HEK293 (cell line): ENCODE data around the gene PYGO2.

Experiments used
- CTCF ChIA-PET: fragments of 350-600 bp; formaldehyde crosslinking; extraction: SDS; loops from one replicate; lab custom pipeline; 2021; ENCODE audit warnings: antibody characterized with exemption; lab: Yijun Ruan, JAX
- POLR2A ChIA-PET: fragments of 300-600 bp; formaldehyde crosslinking; extraction: SDS; loops from one replicate; lab custom pipeline; 2020; ENCODE audit warnings: antibody characterized with exemption, inconsistent platforms; lab: Yijun Ruan, JAX
- H3K27ac ChIP-seq: fragments of 200-500 bp; sonication (Bioruptor generic); 2 replicates; pipeline ENCODE4 v1.5.1; 2014; ENCODE audit warnings: low read depth, low read length, control low read depth, inconsistent platforms; ENCODE audit errors: extremely low read depth
- H3K36me3 ChIP-seq, 2 experiments: fragments of 200-500 bp in 1 of 2; sonication (Bioruptor generic) in 1 of 2; 1 replicate in 1 of 2; 2 replicates in 1 of 2; pipeline ENCODE4 v1.5.1; 2014 to 2017; ENCODE audit warnings: inconsistent platforms in 2 of 2, low read length in 2 of 2; ENCODE audit not compliant: control insufficient read depth in 2 of 2, insufficient read depth in 1 of 2
- H3K4me1 ChIP-seq: fragments of 200-500 bp; sonication (Bioruptor generic); 2 replicates; pipeline ENCODE4 v1.5.1; 2014; ENCODE audit warnings: mild to moderate bottlenecking, low read length, inconsistent platforms; ENCODE audit not compliant: control insufficient read depth, insufficient read depth
- H3K4me3 ChIP-seq: 2 replicates; pipeline ENCODE4 v1.5.1; 2011; ENCODE audit warnings: low read depth, mild to moderate bottlenecking, control low read depth, low read length, moderate library complexity
- H3K9me3 ChIP-seq: fragments of 200-500 bp; sonication (Bioruptor generic); 2 replicates; pipeline ENCODE4 v1.5.1; 2014; ENCODE audit warnings: low read depth, low read length, inconsistent platforms; ENCODE audit not compliant: control insufficient read depth, insufficient read depth
- BCL11A ChIP-seq: fragments of 450-650 bp; formaldehyde crosslinking; IDR thresholded peaks from 2 replicates; pipeline ENCODE4 v1.5.1; 2016; ENCODE audit warnings: low read depth, missing biosample characterization, missing genetic modification characterization
- EGR2 ChIP-seq: fragments of 450-650 bp; formaldehyde crosslinking; IDR thresholded peaks from 2 replicates; pipeline ENCODE4 v1.5.1; 2016; ENCODE audit warnings: low read depth, missing biosample characterization, missing genetic modification characterization
- GLIS2 ChIP-seq: fragments of 450-650 bp; formaldehyde crosslinking; IDR thresholded peaks from 2 replicates; pipeline ENCODE4 v1.5.1; 2016; ENCODE audit warnings: missing biosample characterization, missing genetic modification characterization
- KLF16 ChIP-seq: fragments of 450-650 bp; formaldehyde crosslinking; IDR thresholded peaks from 2 replicates; pipeline ENCODE4 v1.5.1; 2017; ENCODE audit warnings: missing biosample characterization, missing genetic modification characterization
- PRDM1 ChIP-seq: fragments of 450-650 bp; formaldehyde crosslinking; IDR thresholded peaks from 2 replicates; pipeline ENCODE4; 2016; ENCODE audit warnings: missing biosample characterization, missing genetic modification characterization
- PRDM10 ChIP-seq: fragments of 450-650 bp; formaldehyde crosslinking; IDR thresholded peaks from 2 replicates; pipeline ENCODE4 v1.5.1; 2016; ENCODE audit warnings: missing biosample characterization, missing genetic modification characterization
- SP2 ChIP-seq: fragments of 450-650 bp; formaldehyde crosslinking; IDR thresholded peaks from 2 replicates; pipeline ENCODE4 v1.5.1; 2016; ENCODE audit warnings: missing biosample characterization, missing genetic modification characterization
- SP3 ChIP-seq: fragments of 450-650 bp; formaldehyde crosslinking; IDR thresholded peaks from 2 replicates; pipeline ENCODE4 v1.5.1; 2016; ENCODE audit warnings: missing biosample characterization, missing genetic modification characterization
- ZBTB1 ChIP-seq: fragments of 450-650 bp; formaldehyde crosslinking; IDR thresholded peaks from 2 replicates; pipeline ENCODE4 v1.5.1; 2016; ENCODE audit warnings: missing biosample characterization, missing genetic modification characterization
- ZBTB21 ChIP-seq: fragments of 450-650 bp; formaldehyde crosslinking; IDR thresholded peaks from 2 replicates; pipeline ENCODE4 v1.5.1; 2017; ENCODE audit warnings: missing biosample characterization, missing genetic modification characterization
- ZFHX2 ChIP-seq: fragments of 450-650 bp; formaldehyde crosslinking; conservative IDR thresholded peaks from 2 replicates; pipeline ENCODE4 v1.5.1; 2016; ENCODE audit warnings: missing biosample characterization, missing genetic modification characterization
- ZFP3 ChIP-seq: fragments of 450-650 bp; formaldehyde crosslinking; IDR thresholded peaks from 2 replicates; pipeline ENCODE4 v1.5.1; 2016; ENCODE audit warnings: low read depth, missing biosample characterization, missing genetic modification characterization
- ZNF112 ChIP-seq: fragments of 450-650 bp; formaldehyde crosslinking; IDR thresholded peaks from 2 replicates; pipeline ENCODE4 v1.5.0; 2017; ENCODE audit warnings: missing biosample characterization, missing genetic modification characterization
- ZNF121 ChIP-seq: fragments of 450-650 bp; formaldehyde crosslinking; IDR thresholded peaks from 2 replicates; pipeline ENCODE4 v1.5.1; 2016; ENCODE audit warnings: missing biosample characterization, missing genetic modification characterization
- ZNF174 ChIP-seq: fragments of 450-650 bp; formaldehyde crosslinking; IDR thresholded peaks from 2 replicates; pipeline ENCODE4 v1.5.0; 2017; ENCODE audit warnings: missing biosample characterization, mild to moderate bottlenecking, missing genetic modification characterization
- ZNF404 ChIP-seq: fragments of 450-650 bp; formaldehyde crosslinking; IDR thresholded peaks from 2 replicates; pipeline ENCODE4 v1.5.1; 2017; ENCODE audit warnings: missing biosample characterization, missing genetic modification characterization
- ZNF514 ChIP-seq: fragments of 450-650 bp; formaldehyde crosslinking; IDR thresholded peaks from 2 replicates; pipeline ENCODE4 v1.5.1; 2016; ENCODE audit warnings: missing biosample characterization, missing genetic modification characterization
- ZNF549 ChIP-seq: fragments of 450-650 bp; IDR thresholded peaks from 2 replicates; pipeline ENCODE4 v1.5.1; 2018; ENCODE audit warnings: missing biosample characterization, missing genetic modification characterization, mild to moderate bottlenecking, inconsistent platforms, moderate library complexity
- ZNF585B ChIP-seq: fragments of 450-650 bp; formaldehyde crosslinking; IDR thresholded peaks from 2 replicates; pipeline ENCODE4 v1.5.1; 2016; ENCODE audit warnings: missing biosample characterization, missing genetic modification characterization
- ZNF654 ChIP-seq: fragments of 450-650 bp; formaldehyde crosslinking; IDR thresholded peaks from 2 replicates; pipeline ENCODE4 v1.5.1; 2016; ENCODE audit warnings: low read depth, missing biosample characterization, missing genetic modification characterization
- ZNF76 ChIP-seq: fragments of 450-650 bp; formaldehyde crosslinking; IDR thresholded peaks from 2 replicates; pipeline ENCODE4; 2016; ENCODE audit warnings: low read depth, missing biosample characterization, missing genetic modification characterization, borderline replicate concordance
- ZNF776 ChIP-seq: fragments of 450-650 bp; formaldehyde crosslinking; IDR thresholded peaks from 2 replicates; pipeline ENCODE4 v1.5.0; 2017; ENCODE audit warnings: missing biosample characterization, missing genetic modification characterization, borderline replicate concordance
- TF ChIP-seq, protein P1 (sequence below): fragments of 450-650 bp; formaldehyde crosslinking; IDR thresholded peaks from 2 replicates; pipeline ENCODE4 v1.5.1; 2016; ENCODE audit warnings: missing biosample characterization, missing genetic modification characterization
- TF ChIP-seq, protein P2 (sequence below): fragments of 450-650 bp; formaldehyde crosslinking; IDR thresholded peaks from 2 replicates; pipeline ENCODE4 v1.5.1; 2016; ENCODE audit warnings: missing biosample characterization, missing genetic modification characterization, borderline replicate concordance
- TF ChIP-seq, protein P3 (sequence below): fragments of 450-650 bp; formaldehyde crosslinking; IDR thresholded peaks from 2 replicates; pipeline ENCODE4 v1.5.1; 2016; ENCODE audit warnings: missing biosample characterization, missing genetic modification characterization

PYGO2 gene

DNA sequence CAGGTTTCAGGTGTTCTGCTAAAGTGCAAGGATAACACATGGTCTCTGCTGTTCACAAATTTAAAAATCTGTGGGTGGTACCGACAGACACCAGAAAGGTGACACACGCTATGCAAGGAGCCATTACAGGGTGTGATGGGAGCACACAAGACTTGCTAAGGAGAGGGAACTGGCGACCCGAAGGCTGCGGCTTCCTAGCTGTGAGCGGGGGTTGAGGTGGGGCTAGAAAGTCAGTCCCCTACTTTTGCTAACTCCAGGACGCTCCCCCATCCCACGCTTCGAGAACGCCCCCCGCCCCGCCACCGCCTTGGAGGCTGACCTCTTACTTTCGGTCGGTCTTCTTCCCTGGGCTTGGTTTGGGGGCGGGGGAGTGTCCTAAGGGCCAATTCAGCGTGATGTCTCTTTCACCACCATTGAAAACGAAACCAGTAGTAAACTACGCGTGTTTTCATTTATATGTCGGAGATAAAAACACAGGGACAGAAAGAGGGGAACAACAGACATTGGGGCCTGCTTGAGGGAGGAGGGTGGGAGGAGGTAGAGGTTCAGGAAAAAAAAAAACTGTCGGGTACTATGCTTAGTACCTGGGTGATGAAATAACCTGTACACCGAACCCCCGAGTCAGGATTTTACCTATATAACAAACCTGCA is 14.0 kb upstream of the PYGO2 start:
- POLR2A ChIA-PET, result interaction anchor here (2.2 to 6.0 kb wide), 3 partner anchors 8 to 26 kb away, joined by 9 to 66 read pairs (median 14); partner anchors contain the start of genes FLAD1, LENEP and ZBTB7B
- CTCF ChIA-PET, result interaction anchor here (0.6 to 1.0 kb wide), 3 partner anchors 66 to 86 kb away, joined by 3 to 5 read pairs (median 4); partner anchors contain the start of gene ADAM15

More for the DNA sequence above, 14.0 kb upstream of the PYGO2 start:
- Histone ChIP-seq H3K27ac (peak overlapping the region; percentile 76; the same call in 1 of the 2 replicates), H3K4me3 (peak overlapping the region; percentile 67), H3K4me1 (peaks cover 9% of the 10 kb centered on the region), H3K9me3 (no peaks in the 10 kb centered on the region), H3K36me3 (peaks cover 0 to 20% of the 10 kb centered on the region in 2 experiments; a peak in 2 of 3 replicates)
- TF ChIP-seq ZNF585B (tag by site-specific recombination) (no peak), ZBTB1 (tag by site-specific recombination) (no peak), PRDM1 (tag by site-specific recombination) (peak; percentile 85), ZFHX2 (peak; percentile 86), BCL11A (no peak), EGR2 (tag by site-specific recombination) (peak; percentile 84), PRDM10 (tag by site-specific recombination) (peak; percentile 10; the same call in 1 of the 2 replicates), ZNF112 (no peak), ZNF549 (no peak), ZNF404 (tag by site-specific recombination) (no peak), GLIS2 (tag by site-specific recombination) (peak; percentile 32; the same call in 1 of the 2 replicates), KLF16 (0 out of 2 replicates have a peak, but pooled peaks have one; percentile 15), ZNF121 (no peak), SP2 (peak; percentile 87), ZFP3 (no peak), SP3 (peak; percentile 36), ZBTB21 (tag by site-specific recombination) (no peak), ZNF776 (no peak), ZNF174 (tag by site-specific recombination) (no peak), ZNF654 (no peak), ZNF76 (tag by site-specific recombination) (peak; percentile 57), ZNF514 (tag by site-specific recombination) (no peak)
- TF ChIP-seq, protein P1, sequence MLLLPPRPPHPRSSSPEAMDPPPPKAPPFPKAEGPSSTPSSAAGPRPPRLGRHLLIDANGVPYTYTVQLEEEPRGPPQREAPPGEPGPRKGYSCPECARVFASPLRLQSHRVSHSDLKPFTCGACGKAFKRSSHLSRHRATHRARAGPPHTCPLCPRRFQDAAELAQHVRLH (tag by site-specific recombination), result no peak
- TF ChIP-seq, protein P2, sequence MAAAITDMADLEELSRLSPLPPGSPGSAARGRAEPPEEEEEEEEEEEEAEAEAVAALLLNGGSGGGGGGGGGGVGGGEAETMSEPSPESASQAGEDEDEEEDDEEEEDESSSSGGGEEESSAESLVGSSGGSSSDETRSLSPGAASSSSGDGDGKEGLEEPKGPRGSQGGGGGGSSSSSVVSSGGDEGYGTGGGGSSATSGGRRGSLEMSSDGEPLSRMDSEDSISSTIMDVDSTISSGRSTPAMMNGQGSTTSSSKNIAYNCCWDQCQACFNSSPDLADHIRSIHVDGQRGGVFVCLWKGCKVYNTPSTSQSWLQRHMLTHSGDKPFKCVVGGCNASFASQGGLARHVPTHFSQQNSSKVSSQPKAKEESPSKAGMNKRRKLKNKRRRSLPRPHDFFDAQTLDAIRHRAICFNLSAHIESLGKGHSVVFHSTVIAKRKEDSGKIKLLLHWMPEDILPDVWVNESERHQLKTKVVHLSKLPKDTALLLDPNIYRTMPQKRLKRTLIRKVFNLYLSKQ (tag by site-specific recombination), result no peak
- TF ChIP-seq, protein P3, sequence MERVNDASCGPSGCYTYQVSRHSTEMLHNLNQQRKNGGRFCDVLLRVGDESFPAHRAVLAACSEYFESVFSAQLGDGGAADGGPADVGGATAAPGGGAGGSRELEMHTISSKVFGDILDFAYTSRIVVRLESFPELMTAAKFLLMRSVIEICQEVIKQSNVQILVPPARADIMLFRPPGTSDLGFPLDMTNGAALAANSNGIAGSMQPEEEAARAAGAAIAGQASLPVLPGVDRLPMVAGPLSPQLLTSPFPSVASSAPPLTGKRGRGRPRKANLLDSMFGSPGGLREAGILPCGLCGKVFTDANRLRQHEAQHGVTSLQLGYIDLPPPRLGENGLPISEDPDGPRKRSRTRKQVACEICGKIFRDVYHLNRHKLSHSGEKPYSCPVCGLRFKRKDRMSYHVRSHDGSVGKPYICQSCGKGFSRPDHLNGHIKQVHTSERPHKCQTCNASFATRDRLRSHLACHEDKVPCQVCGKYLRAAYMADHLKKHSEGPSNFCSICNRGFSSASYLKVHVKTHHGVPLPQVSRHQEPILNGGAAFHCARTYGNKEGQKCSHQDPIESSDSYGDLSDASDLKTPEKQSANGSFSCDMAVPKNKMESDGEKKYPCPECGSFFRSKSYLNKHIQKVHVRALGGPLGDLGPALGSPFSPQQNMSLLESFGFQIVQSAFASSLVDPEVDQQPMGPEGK (tag by site-specific recombination), result peak; percentile 29; the same call in 1 of the 2 replicates
